Esophagus (tissue), 2 donors: Measurements from ENCODE around the gene VWDE. TPM values are rescaled to one million over a fixed set of nuclear protein-coding genes. Genes with fewer than 3 reads are reported as not detected.

Source experiments
- H3K27ac ChIP-seq, 2 donors: one replicate each; pipeline ENCODE4 v1.5.1; 2013; ENCODE audit warnings: low read depth in 2 of 2, mild to moderate bottlenecking in 2 of 2, inconsistent platforms in 1 of 2, low read length in 1 of 2, moderate library complexity in 1 of 2
- H3K27me3 ChIP-seq, 2 donors: one replicate each; pipeline ENCODE4 v1.6.1; 2013; ENCODE audit warnings: low read length in 2 of 2, control low read depth in 1 of 2, mild to moderate bottlenecking in 1 of 2; ENCODE audit not compliant: insufficient read depth in 2 of 2, control insufficient read depth in 1 of 2
- H3K36me3 ChIP-seq, 2 donors: one replicate each; pipeline ENCODE4 v1.6.1; 2013; ENCODE audit warnings: low read length in 1 of 2; ENCODE audit not compliant: control insufficient read depth in 2 of 2, insufficient read depth in 2 of 2
- H3K4me1 ChIP-seq, 2 donors: one replicate each; pipeline ENCODE4 v1.6.1; 2013; ENCODE audit warnings: low read length in 1 of 2; ENCODE audit not compliant: control insufficient read depth in 2 of 2, insufficient read depth in 2 of 2
- H3K4me3 ChIP-seq, 2 donors: one replicate each; pipeline ENCODE4 v1.5.1; 2013; ENCODE audit warnings: low read length in 2 of 2, mild to moderate bottlenecking in 2 of 2, low read depth in 1 of 2, moderate library complexity in 1 of 2
- H3K9me3 ChIP-seq, 2 donors: one replicate each; pipeline ENCODE4 v1.6.1; 2013; ENCODE audit warnings: mild to moderate bottlenecking in 2 of 2, low read depth in 1 of 2, low read length in 1 of 2, moderate library complexity in 1 of 2; ENCODE audit not compliant: control insufficient read depth in 2 of 2, insufficient read depth in 1 of 2
- WGBS, 2 donors: extraction: QIAGEN DNeasy Blood & Tissue Kit; methylation state at CpG; one replicate each; pipeline ENCODE4 v1.1.7; 2013; 5-methylcytosine and 5-hydroxymethylcytosine counted together
- polyA plus RNA-seq, 2 donors: library from polyadenylated mRNA; stranded (reverse); fragments of 200-250 nt; gene quantifications; one replicate each; pipeline ENCODE4 v1.2.3, GENCODE V29; 2013
- donor health status: healthy with polysubstance abuse.
- donor health status: Bipolar disorder and iron deficiency.

Gene VWDE
- polyA plus RNA-seq, 2 donors: 0.20 to 2.8 TPM

- H3K4me3 ChIP-seq: no peak overlapping the region
- no peaks in the 10 kb centered on the region for H3K27me3 ChIP-seq
- no peaks in the 10 kb centered on the region for H3K9me3 ChIP-seq
- no peaks in the 10 kb centered on the region for H3K36me3 ChIP-seq
- H3K4me1 ChIP-seq: no peaks in the 10 kb centered on the region
- H3K27ac ChIP-seq: no peak overlapping the region
- 44 to 53% methylated on average over 1 of the region's 1 CpG for WGBS, 2 donors
Observed at GRCh38 chr7:12357508-12357907, 46.2 kb downstream of the VWDE start.

GRCh38 chr7:12351843-12352242, 51.8 kb downstream of the VWDE start:
- Histone ChIP-seq H3K4me1 (no peaks in the 10 kb centered on the region), H3K9me3 (no peaks in the 10 kb centered on the region), H3K27me3 (no peaks in the 10 kb centered on the region), H3K36me3 (no peaks in the 10 kb centered on the region), H3K27ac (no peak overlapping the region), H3K4me3 (no peak overlapping the region)
- 81% methylated on average over 4 of the region's 4 CpGs for WGBS, 2 donors

- 88 to 95% methylated on average over 3 of the region's 3 CpGs for WGBS, 2 donors
- H3K27me3 ChIP-seq: no peaks in the 10 kb centered on the region
- H3K9me3 ChIP-seq: no peaks in the 10 kb centered on the region
Observed at GRCh38 chr7:12350971-12351370, 52.7 kb downstream of the VWDE start.

GRCh38 chr7:12337095-12337494, 66.6 kb downstream of the VWDE start:
- H3K27me3 ChIP-seq: no peaks in the 10 kb centered on the region
- 89 to 94% methylated on average over 2 of the region's 2 CpGs for WGBS, 2 donors
- H3K4me1 ChIP-seq: no peaks in the 10 kb centered on the region
- H3K27ac ChIP-seq: no peak overlapping the region
- no peaks in the 10 kb centered on the region for H3K9me3 ChIP-seq
- no peak overlapping the region for H3K4me3 ChIP-seq
- no peaks in the 10 kb centered on the region for H3K36me3 ChIP-seq

More at GRCh38 chr7:12350971-12351370, 52.7 kb downstream of the VWDE start:
- Histone ChIP-seq H3K36me3 (no peaks in the 10 kb centered on the region), H3K4me3 (no peak overlapping the region), H3K27ac (no peak overlapping the region), H3K4me1 (no peaks in the 10 kb centered on the region)

- Histone ChIP-seq H3K9me3 (no peaks in the 10 kb centered on the region), H3K27me3 (no peaks in the 10 kb centered on the region), H3K4me3 (no peak overlapping the region), H3K27ac (no peak overlapping the region), H3K4me1 (no peaks in the 10 kb centered on the region), H3K36me3 (no peaks in the 10 kb centered on the region)
- 66 to 71% methylated on average over 6 of the region's 6 CpGs for WGBS, 2 donors
Observed at GRCh38 chr7:12328888-12329770, 74.5 kb downstream of the VWDE start.

- H3K36me3 ChIP-seq: no peaks in the 10 kb centered on the region
- no peak overlapping the region for H3K27ac ChIP-seq
- no peaks in the 10 kb centered on the region for H3K27me3 ChIP-seq
- no peak overlapping the region for H3K4me3 ChIP-seq
- no peaks in the 10 kb centered on the region for H3K4me1 ChIP-seq
- 67 to 90% methylated on average over 3 of the region's 3 CpGs for WGBS, 2 donors
- no peaks in the 10 kb centered on the region for H3K9me3 ChIP-seq
Observed at GRCh38 chr7:12327922-12328321, 75.7 kb downstream of the VWDE start.

GRCh38 chr7:12325646-12326045, 78.0 kb downstream of the VWDE start:
- H3K36me3 ChIP-seq: no peaks in the 10 kb centered on the region
- H3K4me3 ChIP-seq: no peak overlapping the region
- no peaks in the 10 kb centered on the region for H3K27me3 ChIP-seq
- H3K4me1 ChIP-seq: no peaks in the 10 kb centered on the region
- H3K9me3 ChIP-seq: no peaks in the 10 kb centered on the region
- H3K27ac ChIP-seq: no peak overlapping the region

- Histone ChIP-seq H3K4me3 (no peak overlapping the region), H3K27ac (no peak overlapping the region), H3K27me3 (no peaks in the 10 kb centered on the region), H3K4me1 (no peaks in the 10 kb centered on the region), H3K9me3 (no peaks in the 10 kb centered on the region), H3K36me3 (no peaks in the 10 kb centered on the region)
- 71 to 76% methylated on average over 10 of the region's 10 CpGs for WGBS, 2 donors
Observed at GRCh38 chr7:12323415-12323814, 80.2 kb downstream of the VWDE start.

GRCh38 chr7:12322903-12323300, 80.8 kb downstream of the VWDE start:
- no peak overlapping the region for H3K27ac ChIP-seq
- H3K27me3 ChIP-seq: no peaks in the 10 kb centered on the region
- no peaks in the 10 kb centered on the region for H3K4me1 ChIP-seq
- WGBS, 2 donors: 56 to 60% methylated on average over 3 of the region's 3 CpGs
- H3K4me3 ChIP-seq: no peak overlapping the region
- no peaks in the 10 kb centered on the region for H3K36me3 ChIP-seq
- no peaks in the 10 kb centered on the region for H3K9me3 ChIP-seq

GRCh38 chr7:12322284-12322902, 81.3 kb downstream of the VWDE start:
- Histone ChIP-seq H3K27ac (no peak overlapping the region), H3K36me3 (no peaks in the 10 kb centered on the region), H3K9me3 (no peaks in the 10 kb centered on the region), H3K4me1 (no peaks in the 10 kb centered on the region), H3K4me3 (no peak overlapping the region), H3K27me3 (no peaks in the 10 kb centered on the region)
- 54 to 55% methylated on average over 5 of the region's 5 CpGs for WGBS, 2 donors
